HepG2 (cell line): ENCODE measurements around the gene WBP1. TPM values are rescaled to one million over a fixed set of nuclear protein-coding genes. Genes with fewer than 3 reads are reported as not detected.

Experiments
- ATF5 ChIP-seq: sonication (generic); formaldehyde crosslinking; IDR thresholded peaks from 2 replicates; pipeline ENCODE4 v1.4.0; 2020; ENCODE audit warnings: mild to moderate bottlenecking, low read depth, missing genetic modification reagents
- ATF7-NPFF ChIP-seq: sonication (generic); formaldehyde crosslinking; IDR thresholded peaks from 2 replicates; pipeline ENCODE4 v1.8.1; 2023; ENCODE audit warnings: mild to moderate bottlenecking, low read depth, missing genetic modification reagents, moderate library complexity
- FIP1L1 ChIP-seq: fragments of 200-400 bp; formaldehyde crosslinking; IDR thresholded peaks from 2 replicates; pipeline ENCODE4 v1.6.1; 2018; ENCODE audit warnings: low read depth, mild to moderate bottlenecking, low read length, moderate library complexity, borderline replicate concordance; ENCODE audit not compliant: insufficient read depth
- HNRNPUL1 ChIP-seq: fragments of 200-400 bp; formaldehyde crosslinking; IDR thresholded peaks from 2 replicates; pipeline ENCODE4 v1.6.1; 2017; ENCODE audit warnings: low read depth, mild to moderate bottlenecking, low read length, moderate library complexity
- KLF16 ChIP-seq, 2 experiments: sonication (generic) in 1 of 2; formaldehyde crosslinking in 1 of 2; IDR thresholded peaks; 2 replicates each; pipeline versions ENCODE4 v1.6.1 to v1.8.0; 2016 to 2023; ENCODE audit warnings: missing genetic modification reagents in 2 of 2, missing compliant biosample characterization in 1 of 2
- MATR3 ChIP-seq: sonication (generic); formaldehyde crosslinking; IDR thresholded peaks from 2 replicates; pipeline ENCODE4 v1.4.0; 2020; ENCODE audit warnings: missing genetic modification reagents
- MBD4 ChIP-seq: IDR thresholded peaks from 2 replicates; pipeline ENCODE4 v1.6.1; 2012; ENCODE audit warnings: low read length, inconsistent platforms, borderline replicate concordance
- MTA1 ChIP-seq: sonication (generic); formaldehyde crosslinking; IDR thresholded peaks from 2 replicates; pipeline ENCODE4 v1.4.0; 2020; ENCODE audit warnings: missing genetic modification reagents, mild to moderate bottlenecking, borderline replicate concordance
- NFIC ChIP-seq: IDR thresholded peaks from 2 replicates; pipeline ENCODE4 v1.6.1; 2012; ENCODE audit warnings: mild to moderate bottlenecking, low read length, inconsistent platforms
- RFX1 ChIP-seq: fragments of 450-650 bp; IDR thresholded peaks from 2 replicates; pipeline ENCODE4 v1.6.1; 2017
- TCF12 ChIP-seq, 2 experiments: fragments of 450-650 bp in 1 of 2; sonication (generic) in 1 of 2; formaldehyde crosslinking in 1 of 2; IDR thresholded peaks; 2 replicates each; pipeline versions ENCODE4 v1.6.1 to v1.8.0; 2017 to 2022; ENCODE audit warnings: antibody characterized with exemption in 1 of 2, mild to moderate bottlenecking in 1 of 2, missing genetic modification reagents in 1 of 2, moderate library complexity in 1 of 2
- ZFP90 ChIP-seq: sonication (generic); formaldehyde crosslinking; IDR thresholded peaks from 2 replicates; pipeline ENCODE4 v1.8.0; 2022; ENCODE audit warnings: missing genetic modification reagents, mild to moderate bottlenecking, inconsistent platforms, borderline replicate concordance
- ZIK1 ChIP-seq: sonication (generic); formaldehyde crosslinking; IDR thresholded peaks from 2 replicates; pipeline ENCODE4 v1.5.0; 2020; ENCODE audit warnings: mild to moderate bottlenecking, low read depth, missing genetic modification reagents, borderline replicate concordance
- ZNF235 ChIP-seq: sonication (generic); formaldehyde crosslinking; IDR thresholded peaks from 2 replicates; pipeline ENCODE4 v1.8.1; 2023; ENCODE audit warnings: mild to moderate bottlenecking, missing genetic modification reagents, borderline replicate concordance
- polyA plus RNA-seq, 8 experiments: library from polyadenylated mRNA; depleted of rRNA in 3 of 8; stranded (reverse) in 7 of 8; unstranded in 1 of 8; fragments of >200 nt; fragmentation: Illumina TruSeq in 4 of 8; extraction: Trizol in 4 of 8; gene quantifications; 2 replicates each; pipeline versions ENCODE4 v1.2.1 to v1.2.3, GENCODE V29; 2011 to 2016; ENCODE audit warnings: low read depth in 4 of 8, missing spikeins in 1 of 8, mixed read lengths in 1 of 8; ENCODE audit not compliant: insufficient read depth in 1 of 8
- total RNA-seq, 5 experiments: library from RNA; depleted of rRNA; stranded (reverse); fragments of >200 nt; fragmentation: Illumina TruSeq; extraction: Trizol; gene quantifications; 2 replicates each; pipeline ENCODE4 v1.2.3, GENCODE V29; 2016; ENCODE audit warnings: low read depth in 1 of 5
- TF ChIP-seq, protein P1 (sequence below): sonication (generic); formaldehyde crosslinking; IDR thresholded peaks from 2 replicates; pipeline ENCODE4 v1.5.0; 2020; ENCODE audit warnings: mild to moderate bottlenecking, missing genetic modification reagents
- TF ChIP-seq, protein P2 (sequence below): sonication (generic); formaldehyde crosslinking; IDR thresholded peaks from 2 replicates; pipeline ENCODE4 v1.8.0; 2022; ENCODE audit warnings: missing genetic modification reagents, mild to moderate bottlenecking, moderate library complexity, borderline replicate concordance
- TF ChIP-seq, protein P3 (sequence below): sonication (generic); formaldehyde crosslinking; IDR thresholded peaks from 2 replicates; pipeline ENCODE4 v1.4.0; 2020; ENCODE audit warnings: mild to moderate bottlenecking, missing genetic modification reagents, borderline replicate concordance

WBP1 gene
- total and polyA plus RNA-seq, 2 of the 13 experiments (the other 11 are each of a cell fraction or from before 2014, with no cell fraction given) = 38.8 to 85.7 TPM

DNA sequence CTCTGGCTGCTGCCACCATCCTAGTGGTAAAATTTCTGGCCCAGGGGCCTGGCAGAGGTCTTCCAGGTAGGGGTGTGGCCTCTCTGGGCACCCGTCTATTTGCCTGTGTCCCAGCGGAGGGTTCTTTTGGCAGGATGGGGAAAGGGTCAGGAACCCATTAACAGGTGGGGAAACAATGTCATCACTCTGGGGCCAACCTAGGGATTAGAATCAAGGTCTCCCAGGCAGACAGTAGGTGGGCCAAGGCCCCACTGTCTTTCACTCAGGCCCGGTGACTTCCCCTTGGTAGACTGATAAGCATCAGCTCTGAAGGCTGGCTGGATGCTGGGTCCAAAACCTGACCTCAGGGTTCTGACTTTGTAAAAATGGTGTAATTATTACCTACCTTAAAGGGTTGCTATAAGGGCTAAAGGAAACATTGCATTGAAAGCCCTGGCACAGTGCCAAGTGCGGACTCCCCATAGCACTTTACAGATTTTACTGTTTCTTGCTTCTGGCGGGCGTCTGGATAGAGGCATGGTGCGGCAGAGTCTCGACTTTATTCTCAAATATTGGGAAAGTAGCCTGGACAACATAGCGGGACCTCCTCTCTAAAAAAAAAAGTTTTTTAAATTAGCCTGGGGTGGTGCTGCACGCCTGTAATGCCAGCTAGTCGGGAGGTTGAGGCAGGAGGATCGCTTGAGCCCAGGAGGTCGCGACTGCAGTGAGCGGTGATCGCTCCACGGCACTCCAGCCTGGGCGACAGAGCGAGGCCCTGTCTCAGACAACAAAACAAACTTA lies 38.9 kb downstream of the WBP1 start (continued):
- TF ChIP-seq, protein P1, sequence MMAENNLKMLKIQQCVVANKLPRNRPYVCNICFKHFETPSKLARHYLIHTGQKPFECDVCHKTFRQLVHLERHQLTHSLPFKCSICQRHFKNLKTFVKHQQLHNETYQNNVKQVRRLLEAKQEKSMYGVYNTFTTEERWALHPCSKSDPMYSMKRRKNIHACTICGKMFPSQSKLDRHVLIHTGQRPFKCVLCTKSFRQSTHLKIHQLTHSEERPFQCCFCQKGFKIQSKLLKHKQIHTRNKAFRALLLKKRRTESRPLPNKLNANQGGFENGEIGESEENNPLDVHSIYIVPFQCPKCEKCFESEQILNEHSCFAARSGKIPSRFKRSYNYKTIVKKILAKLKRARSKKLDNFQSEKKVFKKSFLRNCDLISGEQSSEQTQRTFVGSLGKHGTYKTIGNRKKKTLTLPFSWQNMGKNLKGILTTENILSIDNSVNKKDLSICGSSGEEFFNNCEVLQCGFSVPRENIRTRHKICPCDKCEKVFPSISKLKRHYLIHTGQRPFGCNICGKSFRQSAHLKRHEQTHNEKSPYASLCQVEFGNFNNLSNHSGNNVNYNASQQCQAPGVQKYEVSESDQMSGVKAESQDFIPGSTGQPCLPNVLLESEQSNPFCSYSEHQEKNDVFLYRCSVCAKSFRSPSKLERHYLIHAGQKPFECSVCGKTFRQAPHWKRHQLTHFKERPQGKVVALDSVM = peak; percentile 67; the same call in 1 of the 2 replicates
- TF ChIP-seq ZIK1 (CRISPR knock-in tag) (no peak), ZNF235 (peak; percentile 5; the same call in 1 of the 2 replicates), ATF7-NPFF (CRISPR knock-in tag) (no peak), FIP1L1 (no peak), RFX1 (no peak), MTA1 (CRISPR knock-in tag) (peak; percentile 38), MATR3 (CRISPR knock-in tag) (no peak), KLF16 (CRISPR knock-in tag; IDR thresholded peaks at IDR 0.05) (0 out of 4 replicates have a peak, but pooled peaks of 1 of the 2 experiments have one; percentile 3), NFIC (peak; percentile 95), MBD4 (0 out of 2 replicates have a peak, but pooled peaks have one; percentile 67), HNRNPUL1 (no peak), ZFP90 (CRISPR knock-in tag) (0 out of 2 replicates have a peak, but pooled peaks have one; percentile 32), ATF5 (CRISPR knock-in tag) (0 out of 2 replicates have a peak, but pooled peaks have one; percentile 26), TCF12 (IDR thresholded peaks at IDR 0.05) (no peak), TCF12 (CRISPR knock-in tag; IDR thresholded peaks at IDR 0.05) (peak; percentile 22; the same call in 1 of the 2 replicates)
- TF ChIP-seq, protein P2, sequence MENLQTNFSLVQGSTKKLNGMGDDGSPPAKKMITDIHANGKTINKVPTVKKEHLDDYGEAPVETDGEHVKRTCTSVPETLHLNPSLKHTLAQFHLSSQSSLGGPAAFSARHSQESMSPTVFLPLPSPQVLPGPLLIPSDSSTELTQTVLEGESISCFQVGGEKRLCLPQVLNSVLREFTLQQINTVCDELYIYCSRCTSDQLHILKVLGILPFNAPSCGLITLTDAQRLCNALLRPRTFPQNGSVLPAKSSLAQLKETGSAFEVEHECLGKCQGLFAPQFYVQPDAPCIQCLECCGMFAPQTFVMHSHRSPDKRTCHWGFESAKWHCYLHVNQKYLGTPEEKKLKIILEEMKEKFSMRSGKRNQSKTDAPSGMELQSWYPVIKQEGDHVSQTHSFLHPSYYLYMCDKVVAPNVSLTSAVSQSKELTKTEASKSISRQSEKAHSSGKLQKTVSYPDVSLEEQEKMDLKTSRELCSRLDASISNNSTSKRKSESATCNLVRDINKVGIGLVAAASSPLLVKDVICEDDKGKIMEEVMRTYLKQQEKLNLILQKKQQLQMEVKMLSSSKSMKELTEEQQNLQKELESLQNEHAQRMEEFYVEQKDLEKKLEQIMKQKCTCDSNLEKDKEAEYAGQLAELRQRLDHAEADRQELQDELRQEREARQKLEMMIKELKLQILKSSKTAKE (CRISPR knock-in tag) = peak; percentile 68; the same call in 1 of the 2 replicates
- TF ChIP-seq, protein P3, sequence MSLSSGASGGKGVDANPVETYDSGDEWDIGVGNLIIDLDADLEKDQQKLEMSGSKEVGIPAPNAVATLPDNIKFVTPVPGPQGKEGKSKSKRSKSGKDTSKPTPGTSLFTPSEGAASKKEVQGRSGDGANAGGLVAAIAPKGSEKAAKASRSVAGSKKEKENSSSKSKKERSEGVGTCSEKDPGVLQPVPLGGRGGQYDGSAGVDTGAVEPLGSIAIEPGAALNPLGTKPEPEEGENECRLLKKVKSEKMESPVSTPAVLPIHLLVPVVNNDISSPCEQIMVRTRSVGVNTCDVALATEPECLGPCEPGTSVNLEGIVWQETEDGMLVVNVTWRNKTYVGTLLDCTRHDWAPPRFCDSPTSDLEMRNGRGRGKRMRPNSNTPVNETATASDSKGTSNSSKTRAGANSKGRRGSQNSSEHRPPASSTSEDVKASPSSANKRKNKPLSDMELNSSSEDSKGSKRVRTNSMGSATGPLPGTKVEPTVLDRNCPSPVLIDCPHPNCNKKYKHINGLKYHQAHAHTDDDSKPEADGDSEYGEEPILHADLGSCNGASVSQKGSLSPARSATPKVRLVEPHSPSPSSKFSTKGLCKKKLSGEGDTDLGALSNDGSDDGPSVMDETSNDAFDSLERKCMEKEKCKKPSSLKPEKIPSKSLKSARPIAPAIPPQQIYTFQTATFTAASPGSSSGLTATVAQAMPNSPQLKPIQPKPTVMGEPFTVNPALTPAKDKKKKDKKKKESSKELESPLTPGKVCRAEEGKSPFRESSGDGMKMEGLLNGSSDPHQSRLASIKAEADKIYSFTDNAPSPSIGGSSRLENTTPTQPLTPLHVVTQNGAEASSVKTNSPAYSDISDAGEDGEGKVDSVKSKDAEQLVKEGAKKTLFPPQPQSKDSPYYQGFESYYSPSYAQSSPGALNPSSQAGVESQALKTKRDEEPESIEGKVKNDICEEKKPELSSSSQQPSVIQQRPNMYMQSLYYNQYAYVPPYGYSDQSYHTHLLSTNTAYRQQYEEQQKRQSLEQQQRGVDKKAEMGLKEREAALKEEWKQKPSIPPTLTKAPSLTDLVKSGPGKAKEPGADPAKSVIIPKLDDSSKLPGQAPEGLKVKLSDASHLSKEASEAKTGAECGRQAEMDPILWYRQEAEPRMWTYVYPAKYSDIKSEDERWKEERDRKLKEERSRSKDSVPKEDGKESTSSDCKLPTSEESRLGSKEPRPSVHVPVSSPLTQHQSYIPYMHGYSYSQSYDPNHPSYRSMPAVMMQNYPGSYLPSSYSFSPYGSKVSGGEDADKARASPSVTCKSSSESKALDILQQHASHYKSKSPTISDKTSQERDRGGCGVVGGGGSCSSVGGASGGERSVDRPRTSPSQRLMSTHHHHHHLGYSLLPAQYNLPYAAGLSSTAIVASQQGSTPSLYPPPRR (CRISPR knock-in tag) = peak; percentile 71; the same call in 1 of the 2 replicates
